K562 (cell line): ENCODE results near the gene PCNX2. TPM values are rescaled to one million over a fixed set of nuclear protein-coding genes. Genes with fewer than 3 reads are reported as not detected.

Experiments used
- ATAC-seq: fragments of 200-7000 bp; cut with Tn5 transposase; 3 replicates; pipeline ENCODE4 v1.9.1; 2020; ENCODE audit warnings: moderate library complexity
- BruUV-seq: library from RNA; stranded (reverse); fragments of 400-500 nt; replicated peaks from 2 replicates; lab custom pipeline; 2021; lab: Mats Ljungman, UMichigan
- CTCF ChIA-PET: fragments of 300-600 bp; formaldehyde crosslinking; extraction: SDS; loops from one replicate; lab custom pipeline; 2021; ENCODE audit warnings: low intra/inter-chr PET ratio; lab: Yijun Ruan, JAX
- POLR2A ChIA-PET: fragments of 300-600, 350-650 bp; sonication (Branson Sonifier 250); formaldehyde crosslinking; extraction: SDS; loops from one replicate; lab custom pipeline; 2021; ENCODE audit warnings: antibody characterized with exemption, inconsistent platforms; lab: Yijun Ruan, JAX
- DNase-seq, 4 experiments: peaks; one replicate each; pipeline versions ENCODE4 v3.0.0 to v3.0.0-alpha.2; 2011 to 2018; ENCODE audit warnings: low spot score in 3 of 4, mixed read lengths in 3 of 4; ENCODE audit errors: extremely low read depth in 1 of 4
- FAIRE-seq: peaks from 2 replicates; lab custom pipeline; 2011; peaks lifted over from hg19 to GRCh38; lab: Jason Lieb, UNC
- H2AFZ ChIP-seq: 2 replicates; pipeline ENCODE4 v1.6.0; 2011; ENCODE audit warnings: low read depth, low read length, control low read depth, inconsistent platforms
- H3K27ac ChIP-seq: fragments of 200-600 bp; 3 replicates; pipeline ENCODE4 v1.8.0; 2011; ENCODE audit warnings: low read depth, mild to moderate bottlenecking, control low read depth, inconsistent platforms, low read length, moderate library complexity, mixed read lengths; ENCODE audit errors: extremely low read depth
- H3K27me3 ChIP-seq, 2 experiments: fragments of 300-600 bp in 1 of 2; 2 replicates in 1 of 2; 3 replicates in 1 of 2; pipeline versions ENCODE4 v1.6.0 to v1.8.0; 2011; ENCODE audit warnings: inconsistent platforms in 2 of 2, low read length in 2 of 2, mild to moderate bottlenecking in 1 of 2, mixed read lengths in 1 of 2, moderate library complexity in 1 of 2; ENCODE audit not compliant: control insufficient read depth in 2 of 2, insufficient read depth in 2 of 2
- H3K36me3 ChIP-seq: fragments of 300-600 bp; 3 replicates; pipeline ENCODE4 v1.8.0; 2011; ENCODE audit warnings: mild to moderate bottlenecking, low read length, inconsistent platforms; ENCODE audit not compliant: control insufficient read depth, insufficient read depth
- H3K4me1 ChIP-seq, 2 experiments: fragments of 200-600 bp in 1 of 2; replicated peaks in 1 of 2; 2 replicates in 1 of 2; 3 replicates in 1 of 2; pipeline versions ENCODE4 v1.5.1 to v1.8.0; 2011; ENCODE audit warnings: inconsistent platforms in 2 of 2, low read length in 2 of 2, mild to moderate bottlenecking in 1 of 2, mixed read lengths in 1 of 2, moderate library complexity in 1 of 2; ENCODE audit not compliant: control insufficient read depth in 2 of 2, insufficient read depth in 2 of 2
- H3K4me2 ChIP-seq: 2 replicates; pipeline ENCODE4 v1.6.1; 2011; ENCODE audit warnings: low read length, control low read depth, inconsistent platforms, mixed read lengths; ENCODE audit not compliant: insufficient read depth
- H3K4me3 ChIP-seq: fragments of 200-600 bp; sonication (generic), shearing (Covaris generic); 2 replicates; pipeline ENCODE4 v1.5.1; 2016; ENCODE audit warnings: control low read depth, inconsistent platforms
- H3K79me2 ChIP-seq: fragments of 200-600 bp; 3 replicates; pipeline ENCODE4 v1.8.0; 2011; ENCODE audit warnings: low read length, inconsistent platforms; ENCODE audit not compliant: control insufficient read depth, insufficient read depth
- H3K9ac ChIP-seq, 2 experiments: 2 replicates each; pipeline versions ENCODE4 v1.6.0 to v1.6.1; 2011; ENCODE audit warnings: low read depth in 2 of 2, low read length in 2 of 2, control low read depth in 1 of 2, inconsistent platforms in 1 of 2, mild to moderate bottlenecking in 1 of 2, mixed read lengths in 1 of 2; ENCODE audit not compliant: insufficient read depth in 1 of 2
- H3K9me1 ChIP-seq: one replicate; pipeline ENCODE4 v1.6.0; 2011; ENCODE audit warnings: inconsistent platforms, mild to moderate bottlenecking, low read length, moderate library complexity; ENCODE audit not compliant: control insufficient read depth, insufficient read depth
- H3K9me3 ChIP-seq: replicated peaks from 2 replicates; pipeline ENCODE4 v1.5.1; 2011; ENCODE audit warnings: low read depth, low read length, inconsistent platforms; ENCODE audit not compliant: control insufficient read depth, insufficient read depth
- H4K20me1 ChIP-seq: replicated peaks from 2 replicates; pipeline ENCODE4 v1.6.1; 2011; ENCODE audit warnings: low read length, inconsistent platforms, mixed read lengths; ENCODE audit not compliant: control insufficient read depth, insufficient read depth
- BCL6 ChIP-seq: fragments of 250-450 bp; sonication (Bioruptor Pico); IDR thresholded peaks from 2 replicates; pipeline ENCODE4 v1.4.0; 2020
- CREB3 ChIP-seq: fragments of 450-650 bp; conservative IDR thresholded peaks from 2 replicates; pipeline ENCODE4 v1.6.1; 2016; ENCODE audit warnings: missing genetic modification characterization, low read depth, mild to moderate bottlenecking, missing compliant biosample characterization, moderate library complexity
- FIP1L1 ChIP-seq: fragments of 200-400 bp; formaldehyde crosslinking; IDR thresholded peaks from 2 replicates; pipeline ENCODE4 v1.6.1; 2018; ENCODE audit warnings: mild to moderate bottlenecking, low read depth, low read length; ENCODE audit not compliant: poor library complexity, severe bottlenecking
- HES1 ChIP-seq: fragments of 450-650 bp; IDR thresholded peaks from 2 replicates; pipeline ENCODE4 v1.6.1; 2016; ENCODE audit warnings: low read depth, mild to moderate bottlenecking, moderate library complexity
- SNAPC5 ChIP-seq: fragments of 250-450 bp; sonication (Bioruptor Pico); IDR thresholded peaks from 2 replicates; pipeline ENCODE4 v1.8.0; 2021; ENCODE audit warnings: moderate library complexity, mild to moderate bottlenecking, inconsistent platforms
- TEAD2 ChIP-seq: fragments of 450-650 bp; IDR thresholded peaks from 2 replicates; pipeline ENCODE4 v1.6.1; 2016; ENCODE audit warnings: missing genetic modification characterization, control low read depth, missing compliant biosample characterization
- ZBTB11 ChIP-seq, 3 experiments: fragments of 200-800 bp in 1 of 3; fragments of 250-450 bp in 1 of 3; fragments of 450-650 bp in 1 of 3; sonication (Bioruptor Pico) in 1 of 3; sonication (Bioruptor generic) in 1 of 3; formaldehyde crosslinking in 1 of 3; IDR thresholded peaks; 2 replicates each; pipeline versions ENCODE4 v1.6.1 to v1.8.0; 2016 to 2022; ENCODE audit warnings: mild to moderate bottlenecking in 2 of 3, missing genetic modification characterization in 2 of 3, missing compliant biosample characterization in 1 of 3, moderate library complexity in 1 of 3
- ZNF133 ChIP-seq: fragments of 250-450 bp; sonication (Bioruptor Pico); IDR thresholded peaks from 2 replicates; pipeline ENCODE4 v1.4.0; 2020; ENCODE audit warnings: mild to moderate bottlenecking
- WGBS: fragments of 100-300 bp; shearing (Covaris generic); methylation state at CpG from one replicate; pipeline ENCODE4 v1.1.6; 2016; ENCODE audit warnings: low coverage, mixed read lengths; ENCODE audit not compliant: insufficient coverage; ENCODE audit errors: missing lambda C conversion rate; 5-methylcytosine and 5-hydroxymethylcytosine counted together
- in situ Hi-C: fragments of 300-500 bp; cut with MboI; formaldehyde crosslinking; loops from 4 replicates; pipeline ENCODE4 v1.15.0; 2018; ENCODE audit warnings: inconsistent platforms, mixed read lengths
- intact Hi-C: fragments of 100-400 bp; cut with micrococcal nuclease; formaldehyde crosslinking; loops from 2 replicates; pipeline ENCODE4 v1.14.2; 2022
- polyA plus RNA-seq, 8 experiments: library from polyadenylated mRNA; depleted of rRNA in 4 of 8; stranded (reverse) in 5 of 8; unstranded in 3 of 8; fragments of >200 nt; fragmentation: Nextera tagmentation in 2 of 8; fragmentation: Illumina TruSeq in 1 of 8; extraction: Ambion mirVana in 2 of 8; extraction: Trizol in 1 of 8; gene quantifications; 2 replicates each; pipeline versions ENCODE4 v1.2.1 to v1.2.3, GENCODE V29; 2011 to 2014; ENCODE audit warnings: inconsistent platforms in 1 of 8, missing spikeins in 1 of 8
- total RNA-seq, 7 experiments: library from RNA; depleted of rRNA in 6 of 7; stranded (reverse); fragments of >200 nt in 6 of 7; fragmentation: Illumina TruSeq in 2 of 7; extraction: Trizol in 2 of 7; gene quantifications; 2 replicates each; pipeline versions ENCODE4 v1.2.1 to v1.2.3, GENCODE V29; 2011 to 2021; ENCODE audit warnings: low replicate concordance in 1 of 7
- TF ChIP-seq, protein P1 (sequence below): IDR thresholded peaks from 2 replicates; pipeline ENCODE4 v1.6.1; 2016; ENCODE audit warnings: missing genetic modification characterization, missing compliant biosample characterization

Gene PCNX2
- total and polyA plus RNA-seq, 9 of the 15 experiments (the other 6 are each of a cell fraction or from before 2014, with no cell fraction given) = 0.07 to 0.33 TPM; not detected in 7

GRCh38 chr1:233237647-233238046 lies 57.9 kb downstream of the PCNX2 start (continued):
- no peak for TF ChIP-seq ZBTB11 (CRISPR knock-in tag; IDR thresholded peaks at IDR 0.05)
- TF ChIP-seq SNAPC5 (CRISPR knock-in tag) = no peak
- TF ChIP-seq BCL6 (CRISPR knock-in tag) = no peak
- no peak for TF ChIP-seq ZNF133 (CRISPR knock-in tag)
- no peak for TF ChIP-seq FIP1L1
- no peak for TF ChIP-seq TEAD2 (tag)

DNA sequence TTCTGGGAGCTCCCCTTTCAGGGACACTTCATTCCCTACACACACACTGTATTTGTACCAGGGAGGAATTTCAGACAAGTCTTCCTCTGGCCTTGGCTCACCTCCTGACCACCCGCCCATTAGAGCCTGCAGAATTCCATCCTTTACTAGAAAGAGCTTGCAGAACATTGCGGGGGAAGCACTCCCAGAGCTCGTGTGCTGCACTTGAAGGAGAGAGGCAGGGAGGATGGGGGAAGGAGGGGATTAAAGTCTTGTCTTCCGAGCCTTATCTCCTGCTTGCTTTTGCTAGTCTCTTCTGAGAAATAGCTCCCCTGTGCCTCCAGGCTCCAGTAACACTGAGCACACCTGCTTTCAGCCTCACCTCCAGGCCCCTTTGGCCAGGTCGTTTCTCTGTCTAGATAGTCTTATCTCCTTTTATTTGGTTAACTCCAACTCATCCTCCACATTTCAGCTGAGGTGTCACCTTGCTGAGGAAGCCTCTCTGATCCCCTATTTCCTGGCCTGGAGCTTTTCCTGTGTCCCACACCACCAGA lies 62.0 kb downstream of the PCNX2 start:
- no peak for ATAC-seq
- no peak overlapping the region for H3K4me3 ChIP-seq
- POLR2A ChIA-PET = interaction anchor here (0.6 to 1.0 kb wide), 3 partner anchors 16 to 440 kb away, joined by 3 to 6 read pairs (median 3); no protein-coding TSS in a partner anchor

More for the DNA sequence above, 62.0 kb downstream of the PCNX2 start:
- H3K36me3 ChIP-seq = no peaks in the 10 kb centered on the region
- no peaks in the 10 kb centered on the region for H3K9me3 ChIP-seq
- no peak overlapping the region for H3K27ac ChIP-seq
- no peaks in the 10 kb centered on the region for H4K20me1 ChIP-seq
- no peaks in the 10 kb centered on the region for H3K79me2 ChIP-seq
- DNase-seq = no peak
- in situ Hi-C loops = loop anchor here (25.0 kb wide), 2 partner anchors 596 to 1496 kb away; partner anchors contain the start of gene SIPA1L2
- no peak overlapping the region for H2AFZ ChIP-seq
- no peak overlapping the region for H3K9ac ChIP-seq
- CTCF ChIA-PET = no interaction called here
- WGBS = 2% methylated on average over 5 of the region's 5 CpGs
- H3K4me2 ChIP-seq = no peak overlapping the region
- intact Hi-C loops = no loop called here
- TF ChIP-seq, protein P1, sequence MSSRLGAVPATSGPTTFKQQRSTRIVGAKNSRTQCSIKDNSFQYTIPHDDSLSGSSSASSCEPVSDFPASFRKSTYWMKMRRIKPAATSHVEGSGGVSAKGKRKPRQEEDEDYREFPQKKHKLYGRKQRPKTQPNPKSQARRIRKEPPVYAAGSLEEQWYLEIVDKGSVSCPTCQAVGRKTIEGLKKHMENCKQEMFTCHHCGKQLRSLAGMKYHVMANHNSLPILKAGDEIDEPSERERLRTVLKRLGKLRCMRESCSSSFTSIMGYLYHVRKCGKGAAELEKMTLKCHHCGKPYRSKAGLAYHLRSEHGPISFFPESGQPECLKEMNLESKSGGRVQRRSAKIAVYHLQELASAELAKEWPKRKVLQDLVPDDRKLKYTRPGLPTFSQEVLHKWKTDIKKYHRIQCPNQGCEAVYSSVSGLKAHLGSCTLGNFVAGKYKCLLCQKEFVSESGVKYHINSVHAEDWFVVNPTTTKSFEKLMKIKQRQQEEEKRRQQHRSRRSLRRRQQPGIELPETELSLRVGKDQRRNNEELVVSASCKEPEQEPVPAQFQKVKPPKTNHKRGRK = no peak
- TF ChIP-seq CREB3 (tag) (no peak), HES1 (no peak)
- H3K9me1 ChIP-seq = no peaks in the 10 kb centered on the region
- no TSS peak for BruUV-seq
- FAIRE-seq = no peak
- H3K4me1 ChIP-seq = no peaks in the 10 kb centered on the region
- peaks cover 0 to 3% of the 10 kb centered on the region in 2 experiments; a peak in 1 of 5 replicates for H3K27me3 ChIP-seq
